Caco-2 (cell line): ENCODE results near the gene USP10. TPM values are rescaled to one million over a fixed set of nuclear protein-coding genes. Genes with fewer than 3 reads are reported as not detected.

ENCODE experiments used
- BruUV-seq: library from RNA; stranded (reverse); fragments of 400-500 nt; replicated peaks from 2 replicates; lab custom pipeline; 2021; lab: Mats Ljungman, UMichigan
- CTCF ChIA-PET: fragments of 300-600 bp; sonication (Branson Sonifier 250); formaldehyde crosslinking; loops from one replicate; lab custom pipeline; 2022; ENCODE audit warnings: antibody characterized with exemption; lab: Charles Lee
- POLR2A ChIA-PET: fragments of 300-600 bp; sonication (Branson Sonifier 250); formaldehyde crosslinking; loops from one replicate; lab custom pipeline; 2022; ENCODE audit warnings: antibody characterized with exemption; lab: Charles Lee
- DNase-seq, 2 experiments: peaks; one replicate each; pipeline versions ENCODE4 v3.0.0 to v3.0.0-alpha.2; 2020 to 2022
- H3K27me3 ChIP-seq: replicated peaks from 2 replicates; pipeline ENCODE4 v1.6.0; 2011; ENCODE audit warnings: low read length; ENCODE audit not compliant: control insufficient read depth, insufficient read depth
- H3K36me3 ChIP-seq: 2 replicates; pipeline ENCODE4 v1.5.1; 2011; ENCODE audit warnings: low read length; ENCODE audit not compliant: control insufficient read depth, insufficient read depth
- H3K4me1 ChIP-seq: fragments of 250-450 bp; sonication (Bioruptor Pico); 2 replicates; pipeline ENCODE4 v1.5.1; 2020; ENCODE audit warnings: mild to moderate bottlenecking
- H3K4me3 ChIP-seq: 2 replicates; pipeline ENCODE4 v1.5.1; 2011; ENCODE audit warnings: low read depth, mild to moderate bottlenecking, control low read depth, low read length
- H3K9me3 ChIP-seq: fragments of 250-450 bp; sonication (Bioruptor Pico); 2 replicates; pipeline ENCODE4 v1.5.1; 2020; ENCODE audit warnings: mild to moderate bottlenecking, moderate library complexity
- H3K27ac Mint-ChIP-seq: one replicate; pipeline ENCODE4 v1.8.0; 2022; ENCODE audit warnings: mixed read lengths; ENCODE audit not compliant: unreplicated experiment
- H3K27me3 Mint-ChIP-seq: one replicate; pipeline ENCODE4 v1.8.0; 2022; ENCODE audit warnings: mixed read lengths; ENCODE audit not compliant: insufficient read depth, unreplicated experiment
- H3K36me3 Mint-ChIP-seq: one replicate; pipeline ENCODE4 v1.8.0; 2022; ENCODE audit warnings: mild to moderate bottlenecking, mixed read lengths; ENCODE audit not compliant: insufficient read depth, unreplicated experiment
- H3K4me1 Mint-ChIP-seq: one replicate; pipeline ENCODE4 v1.8.0; 2022; ENCODE audit warnings: low read depth, mixed read lengths; ENCODE audit not compliant: unreplicated experiment
- H3K4me3 Mint-ChIP-seq: one replicate; pipeline ENCODE4 v1.8.0; 2022; ENCODE audit warnings: mild to moderate bottlenecking, moderate library complexity, mixed read lengths; ENCODE audit not compliant: unreplicated experiment
- H3K9me3 Mint-ChIP-seq: one replicate; pipeline ENCODE4 v1.8.0; 2022; ENCODE audit warnings: mixed read lengths; ENCODE audit not compliant: unreplicated experiment
- intact Hi-C: fragments of 100-400 bp; cut with micrococcal nuclease; formaldehyde crosslinking; loops from one replicate; pipeline ENCODE4 v1.10.0; 2022; ENCODE audit not compliant: unreplicated experiment
- total RNA-seq: library from RNA; stranded (reverse); gene quantifications from 2 replicates; pipeline ENCODE4 v1.2.3, GENCODE V29; 2022
- TF ChIP-seq, protein P1 (sequence below), 2 experiments: fragments of 200-600 bp in 1 of 2; IDR thresholded peaks; 1 replicate in 1 of 2; 2 replicates in 1 of 2; pipeline versions ENCODE4 v1.5.1 to v1.8.0; 2011 to 2022; ENCODE audit warnings: antibody characterized with exemption in 1 of 2, control low read depth in 1 of 2, inconsistent platforms in 1 of 2, low read depth in 1 of 2, low read length in 1 of 2, mild to moderate bottlenecking in 1 of 2, moderate library complexity in 1 of 2; ENCODE audit not compliant: insufficient read depth in 1 of 2, severe bottlenecking in 1 of 2, unreplicated experiment in 1 of 2

The USP10 gene
- total RNA-seq, 1 experiment from 2014 or later, result 147 TPM

DNA sequence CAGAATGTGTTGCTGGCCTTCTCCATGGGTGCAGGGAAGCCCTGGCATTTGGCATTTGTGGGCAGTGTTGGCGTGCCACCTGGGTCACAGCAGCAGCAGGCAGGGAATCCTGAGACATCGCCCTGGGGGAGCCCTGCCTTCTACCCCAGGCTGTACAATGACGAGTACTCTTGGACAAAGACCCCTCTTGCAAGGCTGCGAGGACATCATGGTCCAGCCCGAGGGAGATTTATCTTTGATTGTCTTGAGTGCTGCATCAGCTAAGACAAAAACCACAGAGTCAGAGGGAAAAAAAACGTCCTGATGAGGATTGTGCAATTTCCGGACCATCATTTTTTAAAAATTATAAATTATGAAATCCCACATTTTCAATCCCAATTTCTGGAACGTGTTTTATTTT lies 123.7 kb downstream of the USP10 start:
- peaks cover 4% of the 10 kb centered on the region for H3K27me3 ChIP-seq
- 0 out of 2 replicates have a peak, but pooled peaks cover 8% of the 10 kb centered on the region for H3K4me1 ChIP-seq
- no peak overlapping the region for H3K4me3 ChIP-seq
- Mint-ChIP-seq H3K4me1 (peaks cover 20% of the 10 kb centered on the region), H3K27ac (no peak overlapping the region), H3K27me3 (peaks cover 11% of the 10 kb centered on the region), H3K36me3 (no peaks in the 10 kb centered on the region), H3K9me3 (no peaks in the 10 kb centered on the region), H3K4me3 (no peak overlapping the region)
- H3K36me3 ChIP-seq, result no peaks in the 10 kb centered on the region
- DNase-seq, result no peak
- CTCF ChIA-PET, result no interaction called here
- no TSS peak for BruUV-seq
- POLR2A ChIA-PET, result no interaction called here
- intact Hi-C loops, result no loop called here
- TF ChIP-seq, protein P1, sequence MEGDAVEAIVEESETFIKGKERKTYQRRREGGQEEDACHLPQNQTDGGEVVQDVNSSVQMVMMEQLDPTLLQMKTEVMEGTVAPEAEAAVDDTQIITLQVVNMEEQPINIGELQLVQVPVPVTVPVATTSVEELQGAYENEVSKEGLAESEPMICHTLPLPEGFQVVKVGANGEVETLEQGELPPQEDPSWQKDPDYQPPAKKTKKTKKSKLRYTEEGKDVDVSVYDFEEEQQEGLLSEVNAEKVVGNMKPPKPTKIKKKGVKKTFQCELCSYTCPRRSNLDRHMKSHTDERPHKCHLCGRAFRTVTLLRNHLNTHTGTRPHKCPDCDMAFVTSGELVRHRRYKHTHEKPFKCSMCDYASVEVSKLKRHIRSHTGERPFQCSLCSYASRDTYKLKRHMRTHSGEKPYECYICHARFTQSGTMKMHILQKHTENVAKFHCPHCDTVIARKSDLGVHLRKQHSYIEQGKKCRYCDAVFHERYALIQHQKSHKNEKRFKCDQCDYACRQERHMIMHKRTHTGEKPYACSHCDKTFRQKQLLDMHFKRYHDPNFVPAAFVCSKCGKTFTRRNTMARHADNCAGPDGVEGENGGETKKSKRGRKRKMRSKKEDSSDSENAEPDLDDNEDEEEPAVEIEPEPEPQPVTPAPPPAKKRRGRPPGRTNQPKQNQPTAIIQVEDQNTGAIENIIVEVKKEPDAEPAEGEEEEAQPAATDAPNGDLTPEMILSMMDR (IDR thresholded peaks at IDR 0.05; ENCODE audit: insufficient read depth in 1 of 2, low read depth in 1 of 2, low read length in 1 of 2, severe bottlenecking in 1 of 2, unreplicated experiment in 1 of 2), result no peak
- H3K9me3 ChIP-seq, result no peaks in the 10 kb centered on the region

DNA sequence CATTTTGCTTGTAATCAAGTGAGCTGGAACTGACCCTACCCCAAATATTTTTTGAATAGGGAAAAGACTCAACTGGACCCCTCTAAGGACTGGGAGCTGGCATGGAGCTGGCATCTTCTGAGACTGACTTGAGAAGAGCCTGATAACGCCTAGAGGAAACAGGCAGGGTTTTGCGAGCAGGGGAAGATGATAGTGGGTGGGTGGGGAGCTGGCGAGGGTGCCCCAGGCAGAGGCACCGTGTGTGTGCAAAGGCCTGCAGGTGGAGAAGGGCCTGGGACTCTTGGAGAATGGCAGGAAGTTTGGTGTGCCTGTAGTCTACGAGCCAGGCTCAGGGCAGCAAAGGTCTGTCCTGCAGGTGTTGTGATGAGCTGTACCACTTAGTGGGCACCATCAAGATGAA lies 124.1 kb downstream of the USP10 start:
- POLR2A ChIA-PET, result no interaction called here
- no peak overlapping the region for H3K4me3 Mint-ChIP-seq

DNA sequence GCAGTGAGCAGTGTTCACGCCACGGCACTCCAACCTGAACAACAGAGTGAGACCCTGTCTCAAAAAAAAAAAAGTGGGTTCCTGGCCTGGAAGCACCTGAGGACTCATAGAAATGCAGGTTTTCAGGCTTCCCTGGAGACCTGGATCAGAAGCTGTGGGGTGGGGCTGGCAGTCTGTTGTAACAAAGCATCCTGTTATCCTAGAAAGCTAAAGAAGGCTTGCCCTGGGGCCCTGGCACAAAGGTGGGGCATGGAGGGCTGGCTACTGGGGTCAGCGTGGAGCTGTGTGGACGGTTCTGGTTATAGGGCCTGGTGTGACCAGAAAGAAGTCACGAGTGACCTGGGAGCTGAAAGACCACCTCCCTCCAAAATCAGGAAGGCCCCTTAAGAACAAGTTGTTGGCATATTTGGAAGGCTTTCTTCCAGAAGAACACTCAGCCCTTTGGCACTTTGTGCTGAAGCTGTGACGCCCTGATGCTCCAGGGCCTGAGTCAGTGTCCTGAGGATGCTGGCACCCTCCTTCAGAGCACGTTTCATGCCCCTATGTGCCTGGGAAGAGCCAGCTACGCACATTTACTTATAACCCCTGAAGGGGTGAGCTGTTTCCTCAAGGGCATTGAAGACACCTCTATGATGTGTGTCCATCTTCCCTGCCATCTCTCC lies 126.2 kb downstream of the USP10 start:
- peaks cover 7% of the 10 kb centered on the region for H3K4me1 Mint-ChIP-seq
- TF ChIP-seq, protein P1 (IDR thresholded peaks at IDR 0.05; ENCODE audit: insufficient read depth in 1 of 2, low read depth in 1 of 2, low read length in 1 of 2, severe bottlenecking in 1 of 2, unreplicated experiment in 1 of 2), result no peak
- H3K36me3 Mint-ChIP-seq, result no peaks in the 10 kb centered on the region
- no peaks in the 10 kb centered on the region for H3K4me1 ChIP-seq
- H3K36me3 ChIP-seq, result no peaks in the 10 kb centered on the region
- H3K27me3 Mint-ChIP-seq, result peaks cover 7% of the 10 kb centered on the region
- intact Hi-C loops, result no loop called here
- H3K9me3 ChIP-seq, result no peaks in the 10 kb centered on the region; the same call in 1 of the 2 replicates
- DNase-seq, result no peak
- H3K4me3 Mint-ChIP-seq, result no peak overlapping the region
- CTCF ChIA-PET, result interaction anchor here (0.7 kb wide), 1 partner anchor 32 kb away, joined by 3 read pairs; no protein-coding TSS in a partner anchor
- no peak overlapping the region for H3K27ac Mint-ChIP-seq
- BruUV-seq, result no TSS peak
- H3K9me3 Mint-ChIP-seq, result no peaks in the 10 kb centered on the region
- POLR2A ChIA-PET, result no interaction called here
- H3K27me3 ChIP-seq, result peaks cover 2% of the 10 kb centered on the region; the same call in 1 of the 2 replicates
- H3K4me3 ChIP-seq, result no peak overlapping the region

More for the DNA sequence above, 124.1 kb downstream of the USP10 start:
- no peaks in the 10 kb centered on the region for H3K36me3 Mint-ChIP-seq
- H3K9me3 ChIP-seq, result no peaks in the 10 kb centered on the region
- no peak overlapping the region for H3K27ac Mint-ChIP-seq
- intact Hi-C loops, result no loop called here
- no peak overlapping the region for H3K4me3 ChIP-seq
- CTCF ChIA-PET, result no interaction called here
- no TSS peak for BruUV-seq
- H3K27me3 ChIP-seq, result peaks cover 4% of the 10 kb centered on the region
- 0 out of 2 replicates have a peak, but pooled peaks cover 8% of the 10 kb centered on the region for H3K4me1 ChIP-seq
- H3K4me1 Mint-ChIP-seq, result peaks cover 16% of the 10 kb centered on the region
- peaks cover 11% of the 10 kb centered on the region for H3K27me3 Mint-ChIP-seq
- TF ChIP-seq, protein P1 (IDR thresholded peaks at IDR 0.05; ENCODE audit: insufficient read depth in 1 of 2, low read depth in 1 of 2, low read length in 1 of 2, severe bottlenecking in 1 of 2, unreplicated experiment in 1 of 2), result no peak
- DNase-seq, result no peak
- no peaks in the 10 kb centered on the region for H3K9me3 Mint-ChIP-seq
- no peaks in the 10 kb centered on the region for H3K36me3 ChIP-seq
